ENCODE data around the gene MYO18A.
"Not testable (repeated sequence)": the region's sequence is repeated elsewhere in the genome, so short reads cannot be mapped to it uniquely, and the experiment has no call there.

The MYO18A gene

GRCh38 chr17:29194669-29195068, 14.5 kb upstream of the MYO18A start:
- no peak for DNase-seq (ENCODE audit: low read depth in 3 of 3)

- DNase-seq (ENCODE audit: low read depth in 3 of 3), result no peak
Observed at GRCh38 chr17:29193146-29193545, 12.9 kb upstream of the MYO18A start.

DNA sequence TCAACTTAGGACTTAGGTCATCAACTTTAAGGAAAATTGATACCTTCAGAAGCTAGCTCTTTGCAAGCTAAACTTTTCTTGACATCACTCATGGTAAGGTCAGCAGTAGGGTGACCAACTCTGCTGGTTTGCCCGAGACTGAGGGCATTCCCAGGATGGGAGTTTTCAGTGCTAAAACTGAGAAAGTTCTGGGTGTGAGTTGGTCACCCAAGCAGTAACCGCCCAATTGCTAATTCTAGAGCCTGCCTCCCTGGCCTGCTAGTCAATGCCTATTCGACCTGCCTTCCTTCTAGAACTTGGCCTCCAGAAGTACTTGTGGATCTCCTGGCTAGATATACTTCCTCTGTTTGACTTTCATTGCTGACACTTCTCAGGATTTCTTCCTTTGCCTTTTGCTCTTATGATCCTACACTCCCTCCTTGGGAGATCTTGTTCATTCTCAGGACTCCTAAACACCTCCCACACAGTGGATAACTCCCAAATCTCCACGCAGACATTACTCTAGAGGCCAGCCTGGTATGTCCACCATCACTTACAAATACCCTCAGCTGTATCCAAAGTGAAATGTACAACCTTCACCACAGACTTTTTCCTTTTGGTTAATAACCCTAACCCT, 10.5 kb upstream of the MYO18A start:
- DNase-seq (ENCODE audit: low read depth in 3 of 3), result no peak

DNA sequence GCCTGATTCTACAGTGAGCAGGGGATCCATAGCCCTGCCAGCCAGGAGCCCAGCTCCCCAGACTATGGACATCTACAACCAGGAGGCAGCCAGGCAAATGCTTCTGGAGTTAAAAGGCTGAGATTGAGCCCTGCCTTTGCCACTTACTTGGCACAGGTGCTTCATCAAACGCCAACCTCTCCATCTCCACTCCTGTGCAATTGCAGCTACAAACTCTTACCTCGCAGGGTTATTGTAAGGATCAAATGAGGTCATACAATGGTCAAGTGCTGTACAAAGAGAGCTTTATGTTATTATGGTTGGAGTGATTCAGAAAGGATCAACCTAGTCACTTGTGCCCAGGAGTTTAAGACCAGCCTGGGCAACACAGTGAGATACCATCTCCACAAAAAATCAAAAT, 9.8 kb upstream of the MYO18A start:
- no peak for DNase-seq (ENCODE audit: low read depth in 3 of 3)

DNA sequence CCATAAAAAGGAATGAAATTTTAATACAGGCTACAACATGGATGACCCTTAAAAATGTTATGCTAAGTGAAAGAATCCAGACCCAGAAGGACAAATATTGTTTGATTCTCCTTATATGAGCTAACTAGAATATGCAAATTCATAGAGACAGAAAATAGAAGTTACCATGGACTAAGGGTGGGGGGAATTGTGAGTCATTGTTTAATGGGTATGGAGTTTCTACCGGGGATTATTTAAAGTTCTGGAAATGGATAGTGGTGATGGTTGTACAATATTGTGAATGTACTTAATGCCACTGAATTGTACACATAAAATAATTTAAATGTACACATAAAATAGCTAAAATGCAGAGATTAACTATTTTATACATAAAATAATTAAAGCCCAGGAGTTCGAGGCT, 9.2 kb upstream of the MYO18A start:
- DNase-seq (ENCODE audit: low read depth in 3 of 3), result no peak

GRCh38 chr17:29181226-29181625, 1.0 kb upstream of the MYO18A start:
- no peak for DNase-seq (ENCODE audit: low read depth in 3 of 3)

- no peak for DNase-seq (ENCODE audit: low read depth in 3 of 3)
Observed at GRCh38 chr17:29180788-29181160, 576 bp upstream of the MYO18A start.

GRCh38 chr17:29179232-29180033, 765 bp downstream of the MYO18A start:
- DNase-seq (ENCODE audit: low read depth in 3 of 3), result no peak

- DNase-seq (ENCODE audit: low read depth in 3 of 3), result no peak
Observed at GRCh38 chr17:29178750-29179231, 1.4 kb downstream of the MYO18A start.

DNA sequence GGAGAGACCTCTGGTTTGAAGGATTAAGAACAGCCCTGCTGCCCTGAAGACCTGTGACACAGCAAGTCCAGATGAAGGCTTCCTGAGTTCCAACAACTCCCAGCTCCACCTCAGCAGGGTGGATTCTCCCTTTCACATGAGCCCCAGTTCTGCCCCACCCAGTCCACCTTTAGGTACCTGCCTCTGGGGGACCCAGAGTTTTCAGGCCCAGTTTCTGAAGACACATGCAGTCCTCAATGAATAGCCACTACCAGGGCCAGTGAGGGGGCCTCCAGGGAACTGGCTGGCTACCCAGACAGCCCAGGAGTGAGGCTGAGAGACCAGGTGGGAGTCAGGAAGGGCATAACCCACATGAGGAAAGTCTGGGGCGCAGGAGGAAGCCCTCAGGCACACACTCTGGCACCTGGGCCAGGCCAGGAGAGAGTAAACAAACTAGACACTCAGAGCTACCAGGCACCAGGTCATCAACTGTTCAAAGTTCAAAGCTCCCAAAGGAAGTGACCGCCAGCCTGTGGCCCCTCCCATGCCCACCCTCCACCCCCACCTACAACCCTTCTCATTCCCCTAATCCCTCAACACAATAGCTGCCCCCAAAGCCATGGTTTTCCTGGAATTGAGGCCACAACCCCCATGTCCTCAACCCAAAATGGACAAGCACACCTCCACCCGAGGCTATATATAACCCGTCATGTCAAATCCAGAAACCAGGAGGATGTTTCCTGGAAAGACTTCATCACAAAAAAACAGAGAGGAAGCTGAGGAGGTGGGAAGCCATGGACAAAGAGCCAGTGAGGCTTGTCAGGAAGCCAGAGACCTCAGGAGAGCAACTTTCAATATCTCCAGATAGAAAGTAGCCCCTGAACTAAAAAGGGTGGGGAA, 2.1 kb downstream of the MYO18A start:
- DNase-seq (ENCODE audit: low read depth in 3 of 3), result no peak

GRCh38 chr17:29177541-29177870, 2.7 kb downstream of the MYO18A start:
- DNase-seq (ENCODE audit: low read depth in 3 of 3), result no peak

GRCh38 chr17:29176558-29177351, 3.4 kb downstream of the MYO18A start:
- peak; percentile 18 to 44 (median 28) for DNase-seq (ENCODE audit: low read depth in 3 of 3)

- no peak for DNase-seq (ENCODE audit: low read depth in 3 of 3)
Observed at GRCh38 chr17:29175349-29175748, 4.8 kb downstream of the MYO18A start.

DNA sequence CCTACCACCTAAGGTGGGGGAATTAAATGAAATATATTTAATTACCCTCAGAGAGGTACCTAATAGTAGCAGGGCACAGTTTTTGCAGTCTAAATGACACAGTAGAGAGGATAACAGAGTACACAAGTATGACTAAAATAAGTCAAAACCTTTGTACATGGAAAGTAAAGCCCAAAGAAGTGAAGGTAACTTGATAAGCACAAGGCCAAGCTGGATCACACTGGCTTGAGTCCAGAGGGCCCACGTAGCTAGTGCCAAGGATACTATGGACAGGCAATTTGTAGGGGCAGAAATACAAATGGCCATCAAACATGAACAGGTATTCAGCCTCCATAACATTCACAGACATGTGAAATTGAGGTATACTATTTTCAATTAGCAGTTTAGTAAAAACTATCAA, 7.6 kb downstream of the MYO18A start:
- no peak for DNase-seq (ENCODE audit: low read depth in 3 of 3)

- no peak for DNase-seq (ENCODE audit: low read depth in 3 of 3)
Observed at GRCh38 chr17:29170682-29171081, 9.5 kb downstream of the MYO18A start.

DNA sequence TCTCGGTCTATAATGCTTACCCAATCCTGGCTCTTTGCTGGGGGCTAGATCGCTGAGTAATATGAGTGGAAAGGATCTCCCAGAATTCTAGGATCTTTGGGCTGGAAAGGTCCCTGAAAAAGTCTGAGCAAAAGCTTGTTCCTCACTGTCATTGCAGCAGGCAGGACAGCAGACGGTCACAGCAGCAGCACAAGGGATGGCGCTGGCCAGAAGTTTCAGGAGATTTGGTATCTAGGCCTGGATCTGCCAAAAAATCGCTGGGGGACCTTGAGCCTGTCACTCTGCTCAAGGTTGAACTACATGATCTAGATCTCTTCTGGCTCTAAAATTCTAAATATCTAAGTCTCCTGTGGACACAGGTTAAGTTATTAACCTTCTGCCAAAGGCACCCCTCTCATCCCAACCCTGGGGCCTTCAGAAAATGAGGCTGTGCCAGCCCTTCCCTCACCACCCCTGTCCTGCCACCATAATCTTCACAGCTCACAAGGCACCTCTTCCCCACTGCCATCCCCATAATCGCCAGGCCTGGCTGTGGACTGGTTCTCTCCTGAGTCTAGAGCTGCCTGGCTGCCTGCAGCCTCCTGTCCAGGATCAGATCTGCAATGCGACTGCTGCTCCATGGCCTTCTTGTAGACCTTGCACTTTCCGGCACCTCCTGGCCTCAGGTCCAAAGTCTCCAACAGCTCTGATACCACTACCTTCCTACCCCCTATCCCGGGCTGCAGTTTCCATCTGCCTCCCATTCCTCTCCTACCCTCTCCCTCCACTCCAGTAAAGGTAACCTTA, 10.2 kb downstream of the MYO18A start:
- DNase-seq (ENCODE audit: low read depth in 3 of 3), result no peak

DNA sequence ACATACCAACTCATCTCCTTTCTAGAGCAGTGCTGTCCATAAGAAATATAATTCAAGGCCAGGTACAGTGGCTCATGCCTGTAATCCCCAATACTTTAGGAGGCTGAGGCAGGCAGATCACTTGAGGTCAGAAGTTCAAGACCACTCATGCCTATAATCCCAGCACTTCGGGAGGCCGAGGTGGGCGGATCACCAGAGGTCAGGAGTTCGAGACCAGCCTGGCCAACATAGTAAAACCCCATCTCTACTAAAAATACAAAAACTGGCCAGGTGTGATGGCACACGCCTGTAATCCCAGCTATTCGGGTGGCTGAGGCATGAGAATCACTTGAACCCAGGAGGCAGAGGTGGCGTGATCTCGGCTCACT, 11.5 kb downstream of the MYO18A start:
- not testable (repeated sequence) for DNase-seq (ENCODE audit: low read depth in 3 of 3)

GRCh38 chr17:29168079-29168758, 12.0 kb downstream of the MYO18A start:
- DNase-seq (ENCODE audit: low read depth in 3 of 3), result no peak

GRCh38 chr17:29167393-29168078, 12.7 kb downstream of the MYO18A start:
- no peak for DNase-seq (ENCODE audit: low read depth in 3 of 3)

DNA sequence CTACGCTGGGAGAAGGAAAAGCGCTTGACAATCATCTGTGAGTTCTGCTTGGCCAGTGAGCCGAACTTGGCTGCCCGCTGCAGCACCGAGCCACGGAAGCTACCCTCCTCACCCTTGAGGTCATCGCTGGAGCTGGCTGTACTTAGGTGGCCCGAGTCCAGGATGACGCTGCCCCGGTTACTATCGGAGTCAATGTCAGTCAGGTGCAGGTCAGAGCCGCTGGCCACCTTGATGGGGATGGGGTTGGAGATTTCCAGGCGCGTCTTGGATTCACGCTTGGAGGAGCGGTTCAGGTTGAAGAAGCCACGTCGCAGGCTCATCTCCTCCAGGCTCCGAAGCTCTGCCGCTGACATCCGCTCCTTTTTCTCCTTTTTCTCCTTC, 13.7 kb downstream of the MYO18A start:
- DNase-seq (ENCODE audit: low read depth in 3 of 3), result no peak

Measured in stimulated activated CD4-positive, alpha-beta T cell treated with anti-CD3 and anti-CD28 coated beads, TNF-alpha, amount 100 ng/mL, for 4 hours (primary cell).